ENCODE measurements around the gene GMFB.

- TF ChIP-seq CTCF (IDR thresholded peaks at IDR 0.05; ENCODE audit: low read depth, low read length) (no peak), POLR2A (IDR thresholded peaks at IDR 0.05; ENCODE audit: extremely low read depth, insufficient read length) (no peak)
Measured at GRCh38 chr14:54483073-54483745, 5.6 kb downstream of the GMFB start.

Measured in NB4 (cell line).